HS-27A (cell line): ENCODE measurements around the gene BAHCC1.
A peak's percentile ranks its signal among the peaks of the same experiment; 100 is the strongest.

Experiments used
- DNase-seq: peaks from one replicate; pipeline ENCODE4 v3.0.0-alpha.2; 2012; ENCODE audit warnings: low read depth, missing footprints

Gene BAHCC1

DNA sequence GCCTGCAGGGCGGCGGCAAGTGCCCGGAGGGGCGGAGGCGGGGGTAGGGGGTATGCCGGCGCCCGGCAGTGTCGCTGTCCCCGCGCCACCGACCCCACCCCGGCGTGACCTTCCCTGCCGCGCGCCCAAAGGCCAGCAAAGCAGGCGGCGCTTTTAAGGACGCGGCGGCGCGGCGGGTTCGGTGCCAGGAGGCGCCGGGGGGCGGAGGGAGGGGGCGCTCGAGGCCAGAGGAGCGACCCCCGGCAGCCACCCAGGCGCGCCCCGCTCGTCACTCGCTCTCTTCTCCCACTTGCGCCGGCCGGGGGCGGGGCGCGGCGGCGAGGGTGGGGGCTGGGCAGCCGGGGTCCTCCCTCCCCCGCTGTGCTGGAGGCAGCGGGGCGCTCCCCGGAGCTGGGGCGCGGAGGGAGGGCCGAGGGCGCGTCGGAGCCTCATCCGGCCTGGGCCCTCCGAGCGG, 8.6 kb upstream of the BAHCC1 start:
- DNase-seq = no peak

GRCh38 chr17:81387100-81388090, 7.9 kb upstream of the BAHCC1 start:
- DNase-seq = no peak

- DNase-seq = no peak
These were observed 7.1 kb upstream of the BAHCC1 start for GRCh38 chr17:81388091-81388611.

DNA sequence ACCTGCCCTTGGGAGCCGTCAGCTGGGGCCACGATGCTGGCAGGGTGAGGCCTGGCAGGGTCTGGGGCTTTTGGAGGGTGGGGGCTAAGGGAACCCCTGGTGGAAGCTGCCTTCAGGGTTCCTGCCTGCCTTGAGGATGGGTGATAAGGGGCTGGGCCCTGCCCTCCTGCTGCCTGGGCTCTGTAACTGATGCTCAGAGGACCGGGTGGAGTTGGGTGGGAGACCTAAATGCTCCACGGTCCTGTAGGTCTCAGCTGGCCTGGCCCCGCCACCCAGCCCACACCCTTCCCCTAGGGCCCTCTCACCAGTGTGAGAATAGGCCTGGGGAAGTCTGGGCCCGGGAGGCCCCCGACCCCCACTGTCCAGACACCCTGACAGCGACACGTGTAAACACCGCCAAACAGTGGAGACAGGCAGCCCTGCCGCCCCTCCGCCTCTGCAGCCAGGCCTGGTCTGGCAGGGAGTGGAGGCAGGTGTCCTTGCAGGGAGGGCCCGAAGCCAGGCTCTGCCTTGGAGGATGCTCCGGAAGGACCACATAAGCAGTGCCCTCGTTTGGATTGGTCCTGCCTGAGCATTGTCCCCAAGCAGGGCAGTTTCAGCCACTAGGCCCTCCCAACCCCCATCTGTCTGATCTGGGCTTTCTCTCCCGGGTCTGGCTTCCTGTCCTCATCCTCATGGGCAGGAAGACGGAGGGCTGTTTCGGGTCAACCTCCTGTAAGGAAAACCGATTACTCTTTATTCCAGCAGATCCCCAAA, 6.5 kb upstream of the BAHCC1 start:
- DNase-seq = no peak

GRCh38 chr17:81389585-81389984, 5.7 kb upstream of the BAHCC1 start:
- no peak for DNase-seq

DNA sequence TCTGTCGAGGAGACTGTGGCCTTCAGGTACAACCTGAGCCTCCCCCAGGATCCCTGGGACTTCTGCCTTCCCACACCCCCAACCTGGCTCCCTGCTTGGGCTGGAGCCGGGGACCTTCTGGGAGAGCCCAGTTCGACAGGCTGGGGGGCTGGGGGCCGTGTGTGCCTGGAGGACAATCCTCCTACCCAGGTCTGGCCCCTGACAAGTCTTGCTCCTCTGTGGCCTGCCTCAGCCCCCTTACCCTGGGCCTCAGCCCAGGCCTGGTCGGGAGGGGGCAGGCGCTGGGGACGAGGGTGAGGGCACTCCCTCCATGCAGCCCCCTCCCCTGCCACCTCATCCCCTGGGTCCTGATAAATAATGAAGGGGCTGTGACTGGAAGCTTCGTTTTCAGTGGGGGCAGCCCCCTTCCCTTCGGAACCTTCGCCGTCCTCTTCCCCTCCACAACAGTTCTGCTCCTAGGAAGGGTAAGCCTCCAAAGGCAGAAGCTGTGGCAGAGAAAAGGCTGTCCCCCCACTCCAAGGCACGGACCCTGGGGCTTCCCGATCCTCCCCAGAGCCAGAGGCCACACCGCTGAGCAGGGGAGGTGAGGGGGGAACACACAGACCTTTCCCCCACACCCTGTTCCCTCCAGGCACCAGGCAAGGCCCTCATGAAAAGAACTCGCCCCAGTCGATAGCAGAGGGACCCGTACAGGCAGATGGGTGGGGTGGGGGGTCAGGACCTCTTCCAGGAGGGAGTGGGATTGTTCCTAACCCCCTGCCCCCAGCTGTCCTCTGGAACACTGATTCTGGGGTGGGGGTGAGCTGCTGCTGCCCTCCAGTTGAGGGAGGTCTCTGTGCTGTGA, 5.0 kb upstream of the BAHCC1 start:
- DNase-seq = no peak

DNA sequence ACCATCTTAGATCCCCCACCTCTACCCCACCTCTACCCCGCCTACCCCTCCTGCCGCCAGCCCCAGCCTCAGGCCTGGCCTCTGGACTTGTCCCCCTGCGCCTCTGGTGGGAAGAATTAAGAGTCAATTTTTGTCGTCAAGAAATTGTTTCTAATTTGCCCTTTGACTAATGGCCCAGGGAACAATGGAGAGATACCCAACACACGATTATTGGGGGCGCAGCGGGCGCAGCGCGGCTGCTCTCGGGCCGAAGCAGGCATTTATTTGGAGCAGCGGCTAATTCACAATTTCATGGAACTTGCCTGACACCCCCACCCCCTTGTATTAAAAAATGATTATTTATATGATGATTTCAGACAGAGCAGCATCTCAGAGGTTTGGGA, 4.4 kb upstream of the BAHCC1 start:
- DNase-seq = no peak

- DNase-seq = no peak
These were observed 3.8 kb upstream of the BAHCC1 start for GRCh38 chr17:81391293-81391935.

DNA sequence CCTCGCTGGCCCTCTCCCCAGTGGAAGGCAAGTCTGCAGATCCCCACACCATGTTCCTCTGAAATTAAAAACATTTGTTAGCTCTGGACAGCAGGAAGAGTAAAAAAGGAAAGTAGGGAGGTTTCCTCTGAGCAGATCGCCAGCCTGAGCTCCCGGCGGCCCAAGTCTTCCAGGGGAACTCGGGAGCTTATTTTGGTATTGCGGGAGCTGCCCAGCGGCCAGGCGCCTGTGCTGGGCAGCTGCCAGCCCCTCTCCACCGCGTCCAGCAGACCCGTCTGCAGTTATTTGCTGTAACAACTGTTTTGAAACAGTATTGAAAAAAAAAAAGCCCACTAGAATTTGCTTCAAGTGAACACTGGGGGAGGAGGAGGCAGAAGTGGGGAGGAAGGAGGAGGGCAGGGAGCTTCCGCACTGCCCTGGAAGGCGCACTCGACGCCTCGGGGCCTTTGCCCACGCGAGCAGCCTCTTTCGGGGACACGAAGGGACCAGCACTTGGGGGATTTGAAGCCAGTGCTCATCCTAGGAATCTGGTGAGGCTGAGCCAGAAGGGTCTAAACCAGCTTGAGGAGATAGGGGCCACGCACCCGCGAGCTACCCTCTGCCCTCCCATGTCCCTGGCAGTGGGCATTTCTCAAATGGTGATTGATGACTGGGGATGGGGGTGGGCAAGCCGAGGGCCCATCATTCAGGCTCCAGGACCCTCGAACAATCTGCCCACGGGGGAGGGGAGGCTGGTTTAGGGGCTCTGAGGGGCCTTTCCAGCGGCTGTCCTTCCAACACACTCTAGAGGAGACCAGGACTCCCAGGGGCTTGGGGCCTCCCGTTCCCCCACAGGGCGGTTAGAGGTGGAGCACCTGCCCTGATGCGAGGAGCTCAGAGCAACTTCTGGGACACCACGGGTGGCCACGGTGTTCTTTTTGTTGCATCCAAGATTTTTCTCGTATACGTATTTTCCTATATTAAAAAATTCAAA, 3.0 kb upstream of the BAHCC1 start:
- no peak for DNase-seq

DNA sequence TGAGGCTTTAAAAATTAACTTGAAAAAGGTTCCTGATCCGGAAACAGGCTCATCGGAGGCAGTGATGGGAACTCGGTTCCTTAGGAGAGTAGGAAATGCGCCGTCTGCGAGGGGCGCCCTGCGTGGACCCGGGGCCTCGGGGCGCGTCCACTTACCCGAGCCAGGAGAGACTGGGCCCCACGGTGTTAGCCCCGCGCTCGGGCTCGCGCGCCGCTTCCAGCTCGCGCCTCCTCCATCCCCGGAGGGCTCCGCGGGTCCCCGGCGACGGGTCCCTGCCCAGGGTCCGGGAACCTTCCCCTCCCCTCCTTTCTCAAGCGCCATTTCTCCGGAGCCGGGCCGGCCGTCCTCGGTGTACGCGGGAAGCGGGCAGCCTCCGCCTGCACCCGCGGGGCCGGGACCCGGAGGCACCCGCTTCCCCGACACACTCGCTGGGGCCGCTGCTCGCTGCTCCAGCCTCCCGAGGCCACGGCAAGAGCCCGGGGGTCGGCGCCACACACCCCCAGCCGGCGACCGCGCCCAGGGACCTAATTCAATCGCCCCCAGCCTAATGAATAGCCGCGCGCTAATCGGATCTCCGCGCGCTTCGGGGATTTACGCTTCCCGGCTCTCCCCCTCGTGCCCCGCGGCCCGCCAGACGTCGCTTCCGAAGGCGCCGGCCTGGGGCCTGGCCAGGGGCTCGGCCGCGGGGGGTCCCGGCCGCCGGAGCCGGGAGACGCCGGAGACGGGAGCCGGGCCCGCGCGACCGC, 2.2 kb upstream of the BAHCC1 start:
- no peak for DNase-seq

GRCh38 chr17:81393684-81394376, 1.4 kb upstream of the BAHCC1 start:
- DNase-seq = peak; percentile 96

GRCh38 chr17:81394377-81394920, 808 bp upstream of the BAHCC1 start:
- DNase-seq = no peak

- no peak for DNase-seq
These were observed 482 bp downstream of the BAHCC1 start for GRCh38 chr17:81395600-81396277.

DNA sequence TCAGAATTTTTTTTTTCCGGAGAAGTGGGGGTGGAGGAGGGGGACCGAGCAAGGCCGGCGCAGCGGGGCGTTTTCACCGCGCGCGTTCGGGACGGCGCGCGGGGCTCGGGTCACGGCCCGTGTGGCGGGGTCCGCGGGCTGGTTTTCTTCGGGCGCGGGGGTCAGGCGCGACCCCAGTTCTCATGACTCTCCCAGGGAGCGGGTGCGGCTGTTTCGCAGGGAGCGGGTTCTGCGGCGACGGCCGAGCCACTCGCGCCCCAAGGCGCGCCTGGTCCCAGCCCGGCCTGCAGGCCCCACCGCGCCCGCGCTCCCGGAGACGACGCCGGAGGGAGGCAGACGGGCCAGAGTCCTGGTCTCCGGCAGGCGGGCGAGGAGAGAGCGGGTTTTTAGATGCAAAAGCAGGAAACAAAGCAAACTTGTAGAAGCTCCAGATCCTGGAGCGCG, 1.0 kb downstream of the BAHCC1 start:
- no peak for DNase-seq

GRCh38 chr17:81396722-81397313, 1.6 kb downstream of the BAHCC1 start:
- DNase-seq = no peak

- DNase-seq = no peak
These were observed 2.3 kb downstream of the BAHCC1 start for GRCh38 chr17:81397314-81398175.
